GM21367 (cell line): ENCODE results near the gene PLA2G2D.

Source experiments
- ATAC-seq: cut with Tn5 transposase; IDR thresholded peaks from one replicate; pipeline ENCODE4 v1.9.1; 2021; ENCODE audit not compliant: unreplicated experiment

Gene PLA2G2D

DNA sequence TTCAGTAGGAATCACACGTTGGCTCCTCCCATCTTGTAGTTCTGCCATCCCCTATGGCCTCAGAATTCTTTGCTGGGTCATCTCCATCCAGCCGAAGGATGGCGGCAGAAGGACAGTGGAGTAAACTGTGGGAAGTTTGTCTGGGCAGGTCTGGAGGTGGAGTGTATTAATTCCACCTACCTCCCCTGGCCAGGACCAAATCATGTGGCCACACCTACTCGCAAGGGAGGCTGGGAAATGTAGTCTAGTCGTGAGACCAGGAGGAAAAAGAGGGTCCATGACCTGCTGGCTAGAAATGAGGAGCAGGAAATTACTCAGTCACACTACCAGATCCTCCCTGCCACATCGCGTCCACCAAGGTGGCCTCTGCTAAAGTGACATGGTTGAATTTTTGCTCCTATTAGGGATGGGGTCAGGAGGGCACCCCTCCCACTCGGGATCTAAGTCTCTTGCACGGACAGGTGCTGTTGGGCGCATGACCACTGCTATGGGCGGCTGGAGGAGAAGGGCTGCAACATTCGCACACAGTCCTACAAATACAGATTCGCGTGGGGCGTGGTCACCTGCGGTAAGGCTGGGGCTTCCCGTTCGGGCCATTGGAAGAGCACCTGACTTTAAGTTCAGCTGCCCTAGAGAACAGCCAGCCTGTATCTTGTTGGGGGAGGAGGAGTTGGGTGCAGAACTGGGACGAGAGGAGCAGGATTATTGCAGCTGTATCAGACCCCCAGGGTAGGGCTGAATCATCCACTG is 29.8 kb downstream of the PLA2G2D start:
- no peak for ATAC-seq

DNA sequence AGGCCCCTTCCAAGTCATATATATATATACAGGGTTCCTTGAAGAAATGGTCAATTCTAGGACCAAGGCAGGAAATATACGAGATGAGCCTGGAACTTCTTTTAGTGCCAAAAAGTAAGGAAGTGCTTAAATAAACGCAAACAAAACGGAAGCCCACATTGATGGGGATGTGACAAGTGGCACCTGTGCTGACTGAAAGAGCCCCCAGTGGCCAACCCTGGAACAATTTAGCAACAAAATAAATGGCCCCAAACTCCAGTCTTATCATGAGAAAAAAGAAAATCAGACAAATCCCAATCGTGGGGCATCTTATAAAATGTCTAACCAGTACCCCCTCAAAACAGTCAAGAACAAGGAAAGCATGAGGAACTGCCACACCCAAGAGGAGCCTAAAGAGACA is 31.7 kb downstream of the PLA2G2D start:
- ATAC-seq = no peak

- ATAC-seq = no peak
Observed at GRCh38 chr1:20086800-20087199, 32.5 kb downstream of the PLA2G2D start.

- ATAC-seq = no peak
Observed at GRCh38 chr1:20083178-20083944, 36.0 kb downstream of the PLA2G2D start.

DNA sequence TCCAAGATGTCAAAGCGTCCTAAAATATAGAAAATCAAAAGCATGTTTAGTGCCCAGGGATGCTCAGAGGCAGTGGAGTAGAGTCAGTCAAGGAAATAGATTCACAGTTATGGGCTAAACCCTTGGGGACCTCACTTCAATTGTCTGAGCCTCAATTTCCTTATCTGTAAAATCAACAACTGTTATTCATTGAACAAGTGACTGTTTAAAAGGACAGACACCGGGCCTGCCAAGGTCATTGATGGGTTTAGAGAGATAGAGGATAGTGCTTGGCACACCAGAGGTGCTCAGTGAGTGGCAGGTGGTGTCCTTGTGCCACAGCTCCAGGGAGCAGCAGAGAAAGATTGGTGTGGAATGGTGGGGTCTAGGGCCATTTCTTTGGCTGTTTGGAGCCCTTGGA is 36.6 kb downstream of the PLA2G2D start:
- no peak for ATAC-seq

- ATAC-seq = no peak
Observed at GRCh38 chr1:20081353-20081810, 38.0 kb downstream of the PLA2G2D start.

GRCh38 chr1:20080441-20081352 is 38.6 kb downstream of the PLA2G2D start:
- ATAC-seq = no peak

DNA sequence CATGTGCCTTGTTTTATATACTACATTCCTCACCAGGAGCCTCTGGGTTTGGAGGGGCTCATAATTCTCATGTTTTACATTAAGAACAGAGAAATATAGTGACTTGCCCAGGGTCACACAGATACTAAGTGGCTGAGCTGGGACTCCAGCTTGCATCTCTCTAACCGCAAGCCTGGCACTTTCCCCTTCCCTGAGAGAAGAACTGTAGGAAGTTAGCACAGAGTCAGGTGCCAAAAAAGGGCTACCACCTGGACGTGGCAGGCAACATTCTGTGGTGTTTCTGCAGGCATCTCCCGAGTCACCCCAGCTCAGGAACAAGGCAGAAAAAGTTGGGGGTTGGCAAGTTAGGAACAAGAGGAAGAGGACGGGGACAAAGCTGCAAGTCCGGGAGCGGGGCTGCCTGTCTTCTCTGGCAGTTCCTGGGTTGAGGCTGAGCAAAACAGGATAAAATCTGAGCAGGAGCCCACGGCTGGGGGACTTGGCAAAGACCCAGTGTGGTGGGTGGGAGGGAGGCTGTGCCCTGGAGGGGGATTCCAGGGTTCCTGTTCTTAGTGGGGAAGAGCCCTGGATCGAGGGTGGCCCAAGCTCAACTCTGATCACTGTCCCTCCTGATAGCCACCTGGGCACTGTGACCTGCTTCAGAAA is 39.6 kb downstream of the PLA2G2D start:
- no peak for ATAC-seq

DNA sequence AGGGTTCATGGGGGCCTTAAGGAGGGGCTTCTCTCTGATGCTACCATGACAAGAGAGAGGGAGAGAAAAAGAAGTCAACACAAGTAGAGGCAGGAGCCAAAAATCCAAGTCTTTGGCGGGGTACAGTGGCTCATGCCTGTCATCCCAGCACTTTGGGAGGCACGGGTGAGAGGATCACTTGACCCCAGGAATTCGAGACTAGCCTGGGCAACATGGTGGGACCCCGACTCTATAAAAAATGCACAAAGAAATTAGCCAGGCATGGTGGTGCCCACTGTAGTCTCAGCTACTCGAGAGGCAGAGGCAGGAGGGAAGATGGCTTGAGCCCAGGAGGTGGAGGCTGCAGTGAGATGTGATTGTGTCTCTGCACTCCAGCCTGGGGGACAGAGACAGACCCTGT is 40.6 kb downstream of the PLA2G2D start:
- ATAC-seq = no peak

DNA sequence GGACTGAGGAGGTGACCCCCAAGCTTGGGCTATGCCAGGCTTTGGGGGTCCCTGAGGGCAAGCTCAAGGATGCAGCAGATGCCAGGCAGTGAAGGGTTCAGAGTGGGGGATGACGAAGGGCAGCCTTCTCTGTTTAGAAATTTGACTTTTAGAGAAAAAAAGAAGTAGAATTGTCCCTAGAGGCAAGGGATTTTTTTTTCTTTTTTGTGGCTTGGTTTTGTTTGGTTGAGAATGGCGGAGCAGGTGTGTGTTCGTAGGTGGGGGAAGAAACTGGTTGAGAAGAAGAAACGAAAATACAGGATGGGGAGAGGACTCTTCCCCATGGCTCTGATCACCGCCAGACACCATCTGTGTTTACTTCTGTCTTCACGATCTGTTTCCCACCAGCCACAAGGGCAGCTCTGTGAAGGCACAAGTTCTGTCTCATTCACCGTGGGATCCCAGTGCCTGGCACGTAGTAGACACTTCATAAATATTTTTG is 41.1 kb downstream of the PLA2G2D start:
- ATAC-seq = no peak

- no peak for ATAC-seq
Observed at GRCh38 chr1:20076710-20077461, 42.5 kb downstream of the PLA2G2D start.

GRCh38 chr1:20076223-20076622 is 43.1 kb downstream of the PLA2G2D start:
- no peak for ATAC-seq

- ATAC-seq = no peak
Observed at GRCh38 chr1:20075345-20075744, 44.0 kb downstream of the PLA2G2D start.

DNA sequence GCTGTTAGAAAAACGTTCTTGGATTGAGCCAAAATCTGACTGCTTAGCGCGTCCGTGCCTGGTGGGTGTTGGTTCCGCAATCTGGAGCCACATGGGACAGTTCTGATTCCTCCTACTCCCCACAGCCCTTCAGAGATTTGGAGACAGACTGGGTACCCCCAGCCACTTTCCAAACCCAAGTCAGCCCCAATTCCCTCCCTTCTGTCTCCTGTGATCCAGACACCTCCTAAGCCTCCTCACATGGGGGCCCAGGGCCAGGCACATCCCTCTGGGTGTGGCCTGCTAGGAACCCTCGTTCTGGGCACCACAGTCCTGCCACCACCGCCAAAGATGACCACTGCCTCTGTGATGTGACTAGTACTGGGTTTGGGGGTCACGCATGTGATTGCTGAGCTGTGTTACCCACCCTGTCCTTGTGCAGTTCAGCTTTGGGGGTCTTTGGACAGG is 44.6 kb downstream of the PLA2G2D start:
- no peak for ATAC-seq

DNA sequence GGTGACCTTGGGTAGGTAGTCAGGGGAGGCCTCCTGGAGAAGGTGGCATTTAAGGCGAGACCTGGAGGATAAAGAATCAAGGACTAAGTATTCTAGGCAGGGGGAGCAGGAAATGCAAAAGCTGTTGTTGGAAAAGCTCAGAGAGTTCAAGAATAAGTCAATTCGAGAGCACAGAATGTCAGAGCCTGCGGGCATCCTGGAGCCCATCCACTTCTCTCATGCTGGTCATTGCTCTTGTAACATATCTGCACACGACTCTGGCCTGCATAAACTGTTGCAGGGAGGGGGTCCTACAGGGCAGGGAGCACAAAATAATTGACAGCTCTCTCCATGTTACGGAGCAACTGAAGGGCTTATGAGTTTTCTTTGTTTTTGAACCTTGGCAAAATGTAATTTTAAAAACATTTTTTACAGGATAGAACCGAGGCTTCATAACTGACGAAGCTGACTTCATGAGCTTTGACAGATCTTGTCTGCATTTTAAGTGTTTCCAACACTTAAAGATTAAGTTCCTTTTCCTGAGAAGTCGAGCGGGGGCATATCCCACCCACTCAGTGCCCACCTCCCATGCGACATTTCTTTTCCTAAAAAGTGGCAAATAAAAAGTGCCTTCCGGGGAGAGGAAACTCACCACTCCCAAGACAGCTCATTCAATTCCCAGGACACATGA is 45.1 kb downstream of the PLA2G2D start:
- no peak for ATAC-seq

DNA sequence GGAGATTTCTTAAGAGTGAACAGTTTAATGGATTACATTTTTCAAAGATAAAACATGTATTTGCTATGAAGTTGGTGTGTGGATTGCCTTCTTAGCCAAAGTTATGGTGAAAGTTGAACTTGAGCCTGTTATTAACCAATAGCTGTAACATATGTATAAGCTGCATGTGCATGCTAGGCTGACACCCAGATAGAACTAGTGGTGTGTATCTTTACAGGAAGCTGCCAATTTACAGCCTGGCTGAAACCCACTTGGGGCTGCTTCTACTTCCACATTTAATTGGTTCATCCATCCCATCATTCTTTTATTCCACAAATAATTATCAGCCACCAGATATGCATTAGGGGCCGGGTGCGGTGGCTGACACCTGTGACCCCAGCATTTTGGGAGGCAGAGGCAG is 46.1 kb downstream of the PLA2G2D start:
- ATAC-seq = no peak

DNA sequence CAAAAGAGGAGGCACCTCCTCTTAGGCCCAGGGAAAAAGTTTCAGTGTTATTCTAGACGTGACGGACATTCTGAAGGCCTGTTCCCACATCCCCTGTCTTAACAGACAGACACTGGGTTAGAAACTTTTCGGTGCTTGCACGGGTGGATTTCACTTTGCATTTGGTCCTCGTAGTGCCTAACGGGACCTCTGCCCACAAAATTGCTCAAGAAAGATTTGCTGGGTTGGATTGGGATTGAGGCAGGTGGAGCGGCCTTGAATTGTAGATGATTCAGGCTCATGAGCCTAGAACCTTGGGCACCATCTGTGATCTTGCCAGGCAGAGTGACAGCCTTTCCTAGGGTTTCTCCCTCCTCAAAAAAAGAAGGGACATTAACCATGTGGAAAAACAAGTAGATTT is 46.6 kb downstream of the PLA2G2D start:
- no peak for ATAC-seq

DNA sequence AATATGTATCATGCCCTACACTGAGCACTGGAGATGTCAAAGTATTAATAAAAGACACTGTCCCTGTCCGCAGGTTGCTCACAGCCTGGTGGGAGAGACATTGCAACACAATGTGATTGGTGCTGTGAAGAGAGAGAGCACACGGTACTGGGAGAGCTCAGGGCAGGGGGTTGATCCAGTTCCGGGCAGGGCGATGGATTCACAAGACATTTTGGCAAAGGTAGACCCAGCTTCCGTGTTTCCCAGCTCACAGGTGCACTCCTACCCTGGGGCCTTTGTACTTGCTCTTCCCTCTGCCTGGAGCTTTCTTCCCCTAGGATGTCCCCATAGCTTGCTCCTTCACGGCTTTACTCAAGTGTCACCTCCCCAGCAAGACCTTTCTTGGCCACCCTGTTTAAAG is 47.9 kb downstream of the PLA2G2D start:
- no peak for ATAC-seq

DNA sequence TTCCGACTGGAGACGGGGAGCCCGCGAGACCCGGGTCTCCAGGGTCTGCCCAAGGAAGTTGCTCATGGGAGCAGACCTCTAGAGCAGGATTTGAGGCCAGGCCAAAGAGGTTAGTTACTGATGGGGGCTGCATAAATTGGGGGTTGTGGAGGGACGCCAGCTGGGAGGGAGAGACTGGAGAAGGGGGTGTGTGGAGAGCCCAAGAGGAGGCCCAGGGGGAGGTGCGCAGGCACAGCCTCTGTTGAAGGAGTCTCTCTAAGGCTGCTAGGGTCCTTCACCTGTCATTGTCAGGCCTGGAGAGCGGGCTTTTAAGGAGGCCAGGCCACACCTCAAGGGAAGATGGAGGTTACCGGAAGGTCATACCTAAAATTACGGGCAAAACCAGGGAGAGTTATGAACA is 49.0 kb downstream of the PLA2G2D start:
- ATAC-seq = no peak
